HCT116 (cell line): ENCODE results near the gene GDI1. TPM values are rescaled to one million over a fixed set of nuclear protein-coding genes. Genes with fewer than 3 reads are reported as not detected.

Experiments
- ATAC-seq: fragments of 200-7000 bp; cut with Tn5 transposase; 2 replicates; pipeline ENCODE4 v1.9.1; 2020; ENCODE audit warnings: mild to moderate bottlenecking, moderate library complexity
- BruUV-seq: library from RNA; stranded (reverse); fragments of 400-500 nt; replicated peaks from 2 replicates; lab custom pipeline; 2021; lab: Mats Ljungman, UMichigan
- CTCF ChIA-PET: fragments of 300-600 bp; sonication (Branson Sonifier 250); formaldehyde crosslinking; loops from one replicate; lab custom pipeline; 2021; ENCODE audit warnings: antibody characterized with exemption; lab: Charles Lee
- POLR2A ChIA-PET: fragments of 300-600, 350-600 bp; sonication (Branson Sonifier 250); formaldehyde crosslinking; loops from one replicate; lab custom pipeline; 2021; ENCODE audit warnings: antibody characterized with exemption; lab: Charles Lee
- RAD21 ChIA-PET, 2 experiments: fragments of 300-600 bp; sonication (Branson Sonifier 250); formaldehyde crosslinking; loops; one replicate each; lab custom pipeline; 2023; ENCODE audit warnings: low total read pairs in 2 of 2; ENCODE audit not compliant: uncharacterized antibody in 2 of 2, unreplicated experiment in 2 of 2, low non-redundant PET in 1 of 2; lab: Charles Lee
- DNase-seq: peaks from one replicate; pipeline ENCODE4 v3.0.0-alpha.2; 2010; ENCODE audit warnings: low read depth, low spot score
- H2AFZ ChIP-seq: fragments of 200-600 bp; shearing (Covaris generic), sonication (generic); 2 replicates; pipeline ENCODE4 v1.6.1; 2017; ENCODE audit warnings: low read depth, mixed run types, mixed read lengths, antibody characterized with exemption, low read length; ENCODE audit not compliant: poor library complexity, severe bottlenecking
- H3K27ac ChIP-seq: 2 replicates; pipeline ENCODE4 v1.5.1; 2012; ENCODE audit warnings: low read depth, low read length
- H3K27me3 ChIP-seq: fragments of 200-600 bp; sonication (generic); 2 replicates; pipeline ENCODE4 v1.6.1; 2016; ENCODE audit warnings: mixed run types, low read length, mixed read lengths; ENCODE audit not compliant: insufficient read depth
- H3K36me3 ChIP-seq, 2 experiments: fragments of 200-500 bp in 1 of 2; fragments of 200-600 bp in 1 of 2; sonication (Bioruptor generic) in 1 of 2; sonication (generic) in 1 of 2; 2 replicates each; pipeline versions ENCODE4 v1.5.1 to v1.6.1; 2014 to 2016; ENCODE audit warnings: low read length in 2 of 2, inconsistent platforms in 1 of 2, mixed read lengths in 1 of 2, mixed run types in 1 of 2; ENCODE audit not compliant: insufficient read depth in 2 of 2, control insufficient read depth in 1 of 2
- H3K4me1 ChIP-seq, 2 experiments: fragments of 200-600 bp in 1 of 2; sonication (generic) in 1 of 2; 2 replicates each; pipeline versions ENCODE4 v1.5.1 to v1.6.1; 2012 to 2017; ENCODE audit warnings: low read length in 2 of 2, inconsistent platforms in 1 of 2, mild to moderate bottlenecking in 1 of 2, mixed read lengths in 1 of 2, mixed run types in 1 of 2, moderate library complexity in 1 of 2; ENCODE audit not compliant: insufficient read depth in 2 of 2, control insufficient read depth in 1 of 2
- H3K4me2 ChIP-seq: fragments of 200-600 bp; sonication (generic); 2 replicates; pipeline ENCODE4 v1.6.1; 2017; ENCODE audit warnings: mixed run types, low read length, mixed read lengths
- H3K4me3 ChIP-seq, 2 experiments: fragments of 200-600 bp in 1 of 2; sonication (generic) in 1 of 2; replicated peaks in 1 of 2; 2 replicates each; pipeline ENCODE4 v1.5.1; 2011 to 2016; ENCODE audit warnings: low read length in 2 of 2, control low read depth in 1 of 2, low read depth in 1 of 2, mild to moderate bottlenecking in 1 of 2, mixed read lengths in 1 of 2, mixed run types in 1 of 2
- H3K79me2 ChIP-seq: fragments of 200-600 bp; sonication (generic); 2 replicates; pipeline ENCODE4 v1.6.1; 2017; ENCODE audit warnings: mild to moderate bottlenecking, mixed run types, low read length, moderate library complexity, mixed read lengths; ENCODE audit not compliant: insufficient read depth
- H3K9ac ChIP-seq: fragments of 200-600 bp; sonication (generic); 2 replicates; pipeline ENCODE4 v1.6.1; 2016; ENCODE audit warnings: low read length, mixed read lengths
- H3K9me2 ChIP-seq: fragments of 200-600 bp; sonication (generic), shearing (Covaris generic); 2 replicates; pipeline ENCODE4 v1.6.1; 2017; ENCODE audit warnings: mixed run types, mild to moderate bottlenecking, moderate library complexity; ENCODE audit not compliant: insufficient read depth
- H3K9me3 ChIP-seq, 2 experiments: fragments of 200-500 bp in 1 of 2; fragments of 200-600 bp in 1 of 2; sonication (Bioruptor generic) in 1 of 2; sonication (generic) in 1 of 2; 2 replicates each; pipeline ENCODE4 v1.6.1; 2014 to 2017; ENCODE audit warnings: low read length in 2 of 2, mixed read lengths in 2 of 2, inconsistent platforms in 1 of 2, low read depth in 1 of 2, mild to moderate bottlenecking in 1 of 2, mixed run types in 1 of 2, moderate library complexity in 1 of 2; ENCODE audit not compliant: control insufficient read depth in 1 of 2, insufficient read depth in 1 of 2
- H4K20me1 ChIP-seq: fragments of 200-600 bp; sonication (generic), shearing (Covaris generic); 2 replicates; pipeline ENCODE4 v1.6.1; 2017; ENCODE audit warnings: mixed run types, mild to moderate bottlenecking, moderate library complexity; ENCODE audit not compliant: insufficient read depth
- CBX3 ChIP-seq: IDR thresholded peaks from 2 replicates; pipeline ENCODE4 v1.6.1; 2012; ENCODE audit warnings: low read depth
- CEBPB ChIP-seq: IDR thresholded peaks from 2 replicates; pipeline ENCODE4 v1.6.1; 2012; ENCODE audit warnings: low read depth
- EGR1 ChIP-seq: IDR thresholded peaks from 2 replicates; pipeline ENCODE4 v1.6.1; 2012; ENCODE audit warnings: low read depth
- EZH2 ChIP-seq: fragments of 200-600 bp; sonication (generic); IDR thresholded peaks from 2 replicates; pipeline ENCODE4 v1.6.1; 2017; ENCODE audit warnings: antibody characterized with exemption, mixed run types
- JUND ChIP-seq: IDR thresholded peaks from 2 replicates; pipeline ENCODE4 v1.6.1; 2012
- POLR2A ChIP-seq: IDR thresholded peaks from 2 replicates; pipeline ENCODE4 v1.7.0; 2011; ENCODE audit warnings: borderline replicate concordance; ENCODE audit not compliant: insufficient read depth, insufficient read length; ENCODE audit errors: extremely low read depth
- POLR2AphosphoS5 ChIP-seq: IDR thresholded peaks from 2 replicates; pipeline ENCODE4 v1.6.1; 2011; ENCODE audit warnings: mild to moderate bottlenecking, low read depth, low read length, moderate library complexity
- RAD21 ChIP-seq: IDR thresholded peaks from 2 replicates; pipeline ENCODE4 v1.6.1; 2012; ENCODE audit warnings: low read depth, mild to moderate bottlenecking
- SIN3A ChIP-seq: IDR thresholded peaks from 2 replicates; pipeline ENCODE4 v1.6.1; 2012; ENCODE audit warnings: low read depth
- SP1 ChIP-seq: IDR thresholded peaks from 2 replicates; pipeline ENCODE4 v1.6.1; 2012; ENCODE audit warnings: low read depth
- intact Hi-C: fragments of 100-400 bp; cut with micrococcal nuclease; formaldehyde crosslinking; loops from 2 replicates; pipeline ENCODE4 v1.10.0; 2022
- total RNA-seq: library from RNA; stranded (reverse); gene quantifications from one replicate; pipeline ENCODE4 v1.2.1, GENCODE V29; 2021; ENCODE audit not compliant: unreplicated experiment
- TF ChIP-seq, protein P1 (sequence below): IDR thresholded peaks from 2 replicates; pipeline ENCODE4 v1.6.1; 2012
- TF ChIP-seq, protein P2 (sequence below): IDR thresholded peaks from 2 replicates; pipeline ENCODE4 v1.6.1; 2012; ENCODE audit warnings: low read depth

Gene GDI1
- total RNA-seq, 1 experiment from 2014 or later, result 122 TPM

DNA sequence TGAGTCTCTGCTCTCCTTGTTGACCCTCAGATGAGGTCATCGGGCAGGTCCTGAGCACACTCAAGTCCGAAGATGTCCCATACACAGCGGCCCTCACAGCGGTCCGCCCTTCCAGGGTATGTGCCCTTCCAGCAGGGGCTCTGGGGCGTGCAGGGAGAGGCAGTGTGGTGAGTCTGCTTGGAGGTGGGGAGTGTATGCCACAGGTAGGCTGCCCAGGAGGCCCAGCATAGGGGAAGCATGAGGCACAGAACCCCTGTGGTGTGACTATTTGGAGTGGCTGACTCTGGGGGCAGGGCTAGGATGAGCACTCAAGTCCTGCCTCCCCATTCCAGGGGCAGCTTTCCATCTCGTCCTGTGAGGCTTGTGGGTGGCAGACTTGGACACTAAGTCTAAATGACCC, 3.3 kb upstream of the GDI1 start:
- Histone ChIP-seq H3K36me3 (no peaks in the 10 kb centered on the region), H3K9me3 (no peaks in the 10 kb centered on the region), H3K79me2 (peaks cover 19% of the 10 kb centered on the region), H3K9ac (no peak overlapping the region), H3K4me3 (no peak overlapping the region), H4K20me1 (no peaks in the 10 kb centered on the region), H3K27ac (no peak overlapping the region), H3K4me2 (no peak overlapping the region), H3K27me3 (no peaks in the 10 kb centered on the region), H2AFZ (no peak overlapping the region), H3K9me2 (no peaks in the 10 kb centered on the region), H3K4me1 (peaks cover 3 to 21% of the 10 kb centered on the region in 2 experiments; a peak in 3 of 4 replicates)
- intact Hi-C loops, result no loop called here
- BruUV-seq, result no TSS peak
- ATAC-seq (no peak), DNase-seq (no peak)
- ChIA-PET CTCF (no interaction called here), RAD21 (no interaction called here), POLR2A (no interaction called here)
- TF ChIP-seq SP1 (no peak), CEBPB (no peak), JUND (no peak), POLR2AphosphoS5 (no peak), SIN3A (no peak), RAD21 (no peak), EZH2 (no peak), POLR2A (no peak), CBX3 (no peak), EGR1 (no peak)
- TF ChIP-seq, protein P1, sequence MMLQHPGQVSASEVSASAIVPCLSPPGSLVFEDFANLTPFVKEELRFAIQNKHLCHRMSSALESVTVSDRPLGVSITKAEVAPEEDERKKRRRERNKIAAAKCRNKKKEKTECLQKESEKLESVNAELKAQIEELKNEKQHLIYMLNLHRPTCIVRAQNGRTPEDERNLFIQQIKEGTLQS, result no peak
- TF ChIP-seq, protein P2, sequence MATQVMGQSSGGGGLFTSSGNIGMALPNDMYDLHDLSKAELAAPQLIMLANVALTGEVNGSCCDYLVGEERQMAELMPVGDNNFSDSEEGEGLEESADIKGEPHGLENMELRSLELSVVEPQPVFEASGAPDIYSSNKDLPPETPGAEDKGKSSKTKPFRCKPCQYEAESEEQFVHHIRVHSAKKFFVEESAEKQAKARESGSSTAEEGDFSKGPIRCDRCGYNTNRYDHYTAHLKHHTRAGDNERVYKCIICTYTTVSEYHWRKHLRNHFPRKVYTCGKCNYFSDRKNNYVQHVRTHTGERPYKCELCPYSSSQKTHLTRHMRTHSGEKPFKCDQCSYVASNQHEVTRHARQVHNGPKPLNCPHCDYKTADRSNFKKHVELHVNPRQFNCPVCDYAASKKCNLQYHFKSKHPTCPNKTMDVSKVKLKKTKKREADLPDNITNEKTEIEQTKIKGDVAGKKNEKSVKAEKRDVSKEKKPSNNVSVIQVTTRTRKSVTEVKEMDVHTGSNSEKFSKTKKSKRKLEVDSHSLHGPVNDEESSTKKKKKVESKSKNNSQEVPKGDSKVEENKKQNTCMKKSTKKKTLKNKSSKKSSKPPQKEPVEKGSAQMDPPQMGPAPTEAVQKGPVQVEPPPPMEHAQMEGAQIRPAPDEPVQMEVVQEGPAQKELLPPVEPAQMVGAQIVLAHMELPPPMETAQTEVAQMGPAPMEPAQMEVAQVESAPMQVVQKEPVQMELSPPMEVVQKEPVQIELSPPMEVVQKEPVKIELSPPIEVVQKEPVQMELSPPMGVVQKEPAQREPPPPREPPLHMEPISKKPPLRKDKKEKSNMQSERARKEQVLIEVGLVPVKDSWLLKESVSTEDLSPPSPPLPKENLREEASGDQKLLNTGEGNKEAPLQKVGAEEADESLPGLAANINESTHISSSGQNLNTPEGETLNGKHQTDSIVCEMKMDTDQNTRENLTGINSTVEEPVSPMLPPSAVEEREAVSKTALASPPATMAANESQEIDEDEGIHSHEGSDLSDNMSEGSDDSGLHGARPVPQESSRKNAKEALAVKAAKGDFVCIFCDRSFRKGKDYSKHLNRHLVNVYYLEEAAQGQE, result no peak
